Heart right ventricle (tissue), 16 donors: ENCODE measurements around the gene TMEM87B. TPM values are rescaled to one million over a fixed set of nuclear protein-coding genes. Genes with fewer than 3 reads are reported as not detected.

Experiments
- ATAC-seq, 8 donors: fragments of 200-7000 bp; cut with Tn5 transposase; one replicate each; pipeline ENCODE4 v1.9.1; 2020; ENCODE audit warnings: mild to moderate bottlenecking in 8 of 8, moderate library complexity in 8 of 8, moderate number of reproducible peaks in 1 of 8
- DNase-seq, 2 donors: peaks; one replicate each; pipeline ENCODE4 v3.0.0-alpha.2; 2020
- H3K27ac ChIP-seq, 10 donors: fragments of 200-600 bp; sonication (generic) in 2 of 10; one replicate each; pipeline versions ENCODE4 v1.5.0 to v1.8.0; 2020 to 2022; ENCODE audit warnings: mild to moderate bottlenecking in 3 of 10
- H3K27me3 ChIP-seq, 7 donors: fragments of 200-600 bp; one replicate each; pipeline ENCODE4 v1.8.0; 2021 to 2022; ENCODE audit warnings: mild to moderate bottlenecking in 2 of 7
- H3K36me3 ChIP-seq, 9 donors: fragments of 200-600 bp; sonication (generic) in 1 of 9; one replicate each; pipeline versions ENCODE4 v1.5.0 to v1.8.0; 2020 to 2022; ENCODE audit warnings: mild to moderate bottlenecking in 2 of 9
- H3K4me1 ChIP-seq, 9 donors: fragments of 200-600 bp; sonication (generic) in 1 of 9; one replicate each; pipeline versions ENCODE4 v1.5.0 to v1.8.0; 2020 to 2022; ENCODE audit warnings: mild to moderate bottlenecking in 4 of 9
- H3K4me3 ChIP-seq, 10 donors: fragments of 200-600 bp; sonication (generic) in 2 of 10; one replicate each; pipeline versions ENCODE4 v1.5.0 to v1.8.0; 2020 to 2022; ENCODE audit warnings: mild to moderate bottlenecking in 7 of 10, moderate library complexity in 2 of 10
- H3K9me3 ChIP-seq, 11 donors: fragments of 200-600 bp in 10 of 11; sonication (generic) in 2 of 11; one replicate each; pipeline versions ENCODE4 v1.5.0 to v1.8.0; 2013 to 2022; ENCODE audit warnings: mild to moderate bottlenecking in 2 of 11, control low read depth in 1 of 11, moderate library complexity in 1 of 11
- CTCF ChIP-seq, 9 donors: fragments of 200-600 bp; sonication (generic) in 2 of 9; IDR thresholded peaks; one replicate each; pipeline versions ENCODE4 v1.5.0 to v1.8.0; 2021 to 2022; ENCODE audit warnings: antibody characterized with exemption in 9 of 9, mild to moderate bottlenecking in 5 of 9, moderate library complexity in 1 of 9
- WGBS, 2 donors: extraction: QIAGEN DNeasy Blood & Tissue Kit; methylation state at CpG; one replicate each; pipeline ENCODE4 v1.1.7; 2013; ENCODE audit warnings: inconsistent platforms in 1 of 2; 5-methylcytosine and 5-hydroxymethylcytosine counted together
- intact Hi-C, 10 donors: fragments of 100-400 bp; cut with DNase I; formaldehyde crosslinking; loops; one replicate each; pipeline versions ENCODE4 v1.11.1 to v1.14.2; 2022
- polyA plus RNA-seq, 2 donors: library from polyadenylated mRNA; stranded (reverse); fragments of 200-250 nt; gene quantifications; one replicate each; pipeline ENCODE4 v1.2.3, GENCODE V29; 2013
- total RNA-seq, 10 donors: library from RNA; stranded (reverse); fragmentation: NEBNext Ultra II Directional in 3 of 10; extraction: Animal tissue kit (Norgen Biotek cat#: 25700) in 3 of 10; gene quantifications; one replicate each; pipeline versions ENCODE4 v1.2.1 to v1.2.4, GENCODE V29; 2021 to 2023
- donor health status: Arrhythmogenic right ventricular cardiomyopathy.
- donor health status: ischemic (EF 13 %, LVEDD 7.1; RV severe dilation, severe dysfunction).
- donor health status: healthy with polysubstance abuse.
- donor health status: DM: no; HTN: yes; CAD: no.
- donor health status: DM: no; HTN: no; CAD: no.
- donor health status: ischemic (EF 25% LVEDD 6.9; RV normal size, moderate dysfunction).
- donor health status: ischemic (EF 25% LVEDD 5.7; RV mildly dilated, moderate dysfunction).
- donor health status: healthy.
- donor health status: DM: yes; HTN: yes; CAD: no.
- donor health status: Ischemic cardiomyopathy.
- donor health status: ischemic (EF 35%, LVEDD 5.7; RV mildly dilated, moderate dysfunction).
- donor health status: nonischemic (EF 11% LVEDD 7.7; RV severe dilation, severe dysfunction).
- donor health status: DM: yes; HTN: yes; CAD: no.
- donor health status: PGD.
- donor health status: ischemic (EF 29% LVEDD 5.4; RV normal size, mild dysfunction).
- donor health status: nonischemic (EF 23%, LVEDD 6.1; RV moderate dilation, normal function).

TMEM87B gene
- total and polyA plus RNA-seq, 12 donors = 4.4 to 11.1 (median 5.7) TPM

GRCh38 chr2:112075490-112076260, 20.6 kb downstream of the TMEM87B start:
- DNase-seq = no peak
- no peaks in the 10 kb centered on the region for H3K27me3 ChIP-seq
- peak overlapping the region in 9 of 10 donors; percentile 5 to 72 (median 58) for H3K27ac ChIP-seq
- peaks cover 0 to 86% (median 12%) of the 10 kb centered on the region in 9 donors for H3K36me3 ChIP-seq
- peaks cover 0 to 20% (median 7%) of the 10 kb centered on the region in 9 donors for H3K4me1 ChIP-seq
- no peak overlapping the region for H3K4me3 ChIP-seq
- peaks cover 0 to 9% (median 0%) of the 10 kb centered on the region in 11 donors for H3K9me3 ChIP-seq
- ATAC-seq = peak; percentile 22 to 84 (median 72)
- 65 to 72% methylated on average over 8 of the region's 8 CpGs for WGBS, 2 donors
- no peak for TF ChIP-seq CTCF (IDR thresholded peaks at IDR 0.05)
- intact Hi-C loops = no loop called here

DNA sequence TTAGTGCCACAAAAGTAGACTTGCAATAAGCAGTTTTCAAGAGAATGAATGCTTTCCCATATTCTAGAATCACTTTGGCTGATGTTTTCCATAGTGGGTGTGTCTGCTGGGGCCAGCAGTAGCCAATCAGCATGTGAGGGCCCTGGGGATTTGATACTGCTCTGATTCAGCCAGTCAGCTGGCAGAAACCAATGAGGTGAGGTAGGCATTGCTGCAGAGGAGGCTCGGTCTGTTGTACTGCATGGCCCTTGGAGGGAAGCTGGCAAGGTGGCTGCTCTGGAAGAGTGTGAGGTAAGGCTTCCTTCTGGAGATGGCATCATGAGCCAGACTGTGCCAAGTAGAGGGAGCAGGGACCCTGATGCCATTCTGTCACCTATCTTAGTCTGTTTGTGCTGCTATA, 22.7 kb downstream of the TMEM87B start:
- no peak for DNase-seq
- Histone ChIP-seq H3K27ac (no peak overlapping the region), H3K4me3 (no peak overlapping the region), H3K27me3 (no peaks in the 10 kb centered on the region), H3K4me1 (peaks cover 0 to 20% (median 7%) of the 10 kb centered on the region in 9 donors), H3K9me3 (peaks cover 0 to 9% (median 0%) of the 10 kb centered on the region in 11 donors), H3K36me3 (peaks cover 0 to 88% (median 23%) of the 10 kb centered on the region in 9 donors)
- ATAC-seq = no peak
- no peak for TF ChIP-seq CTCF (IDR thresholded peaks at IDR 0.05)
- intact Hi-C loops = no loop called here
- 71 to 75% methylated on average over 1 of the region's 1 CpG for WGBS, 2 donors

DNA sequence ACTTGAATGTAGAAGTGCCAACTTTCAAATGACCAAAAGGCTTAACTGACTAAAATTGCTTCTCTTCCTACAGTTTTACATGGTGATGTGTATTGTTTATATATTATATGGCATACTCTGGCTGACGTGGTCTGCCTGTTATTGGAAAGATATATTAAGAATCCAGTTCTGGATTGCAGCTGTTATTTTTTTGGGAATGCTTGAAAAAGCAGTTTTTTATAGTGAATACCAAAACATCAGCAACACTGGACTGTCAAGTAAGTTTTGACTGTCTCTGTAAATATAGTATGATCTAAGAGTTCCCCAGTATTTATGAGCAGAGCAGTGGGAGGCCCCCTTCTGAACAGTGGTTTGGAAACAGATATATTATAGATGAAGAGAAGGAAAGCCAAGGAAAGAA, 26.2 kb downstream of the TMEM87B start:
- Histone ChIP-seq H3K27me3 (no peaks in the 10 kb centered on the region), H3K4me1 (peaks cover 0 to 3% (median 0%) of the 10 kb centered on the region in 9 donors), H3K36me3 (peaks cover 0 to 95% (median 32%) of the 10 kb centered on the region in 9 donors), H3K9me3 (no peaks in the 10 kb centered on the region), H3K27ac (no peak overlapping the region), H3K4me3 (no peak overlapping the region)
- TF ChIP-seq CTCF (IDR thresholded peaks at IDR 0.05) = no peak
- WGBS, 2 donors = 90 to 94% methylated on average over 1 of the region's 1 CpG
- no peak for ATAC-seq
- DNase-seq = no peak
- intact Hi-C loops = no loop called here

DNA sequence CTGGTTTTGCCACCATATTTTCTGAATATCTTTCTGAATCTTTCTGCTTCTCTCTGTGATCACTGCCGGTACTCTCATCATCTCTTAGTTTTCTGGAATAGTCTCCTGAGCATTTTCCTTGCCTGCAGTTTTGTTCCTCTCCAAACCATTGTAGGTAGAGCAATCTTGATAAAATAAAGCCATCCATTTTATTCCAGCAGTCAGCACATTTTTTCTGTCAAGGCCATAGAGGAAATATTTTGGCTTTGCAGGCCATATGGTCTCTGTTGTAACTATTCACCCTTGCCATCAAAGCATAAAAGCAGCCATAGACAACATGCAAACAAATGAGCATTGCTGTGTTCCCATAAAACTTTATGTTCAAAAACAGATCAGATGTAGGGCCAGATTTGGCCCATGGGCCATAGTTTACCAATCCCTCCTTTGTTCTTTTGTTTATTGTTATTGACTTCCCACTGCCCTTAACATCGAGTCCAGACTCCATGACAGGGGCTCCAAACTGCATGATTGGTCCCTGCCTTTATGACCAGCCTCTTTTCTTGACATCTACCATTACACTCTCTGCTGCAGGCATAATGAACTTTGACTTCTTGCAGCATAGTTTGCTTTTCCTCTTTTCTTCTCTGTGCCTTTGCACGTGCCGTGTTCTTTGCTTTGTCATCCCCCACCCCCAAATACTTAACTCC, 29.8 kb downstream of the TMEM87B start:
- TF ChIP-seq CTCF (IDR thresholded peaks at IDR 0.05) = no peak
- no peak overlapping the region for H3K4me3 ChIP-seq
- 86 to 87% methylated on average over 4 of the region's 4 CpGs for WGBS, 2 donors
- ATAC-seq = no peak
- peak overlapping the region in 1 of 10 donors; percentile 0 for H3K27ac ChIP-seq
- no peak for DNase-seq
- peaks cover 0 to 4% (median 0%) of the 10 kb centered on the region in 9 donors for H3K4me1 ChIP-seq
- H3K9me3 ChIP-seq = no peaks in the 10 kb centered on the region
- H3K27me3 ChIP-seq = no peaks in the 10 kb centered on the region
- intact Hi-C loops = no loop called here
- peaks cover 0 to 100% (median 47%) of the 10 kb centered on the region in 9 donors for H3K36me3 ChIP-seq
